Colonic mucosa (tissue), 4 donors: ENCODE measurements around the gene VWA5B1. TPM values are rescaled to one million over a fixed set of nuclear protein-coding genes. Genes with fewer than 3 reads are reported as not detected.

Experiments
- DNase-seq: peaks from one replicate; pipeline ENCODE4 v3.0.0-alpha.2; 2020
- H3K27ac ChIP-seq: fragments of 200-600 bp; one replicate; pipeline ENCODE4 v1.8.0; 2021
- H3K27me3 ChIP-seq: fragments of 200-600 bp; one replicate; pipeline ENCODE4 v1.8.0; 2021
- H3K36me3 ChIP-seq: fragments of 200-600 bp; one replicate; pipeline ENCODE4 v1.8.0; 2021
- H3K4me1 ChIP-seq: fragments of 200-600 bp; one replicate; pipeline ENCODE4 v1.8.0; 2021; ENCODE audit warnings: mild to moderate bottlenecking
- H3K4me3 ChIP-seq: fragments of 200-600 bp; one replicate; pipeline ENCODE4 v1.8.0; 2021
- H3K9ac ChIP-seq, 2 donors: one replicate each; pipeline ENCODE4 v1.7.0; 2013; ENCODE audit warnings: control low read depth in 2 of 2, low read depth in 2 of 2, low read length in 2 of 2
- H3K9me3 ChIP-seq: fragments of 200-600 bp; one replicate; pipeline ENCODE4 v1.8.0; 2021
- CTCF ChIP-seq: fragments of 200-600 bp; IDR thresholded peaks from one replicate; pipeline ENCODE4 v1.8.0; 2022; ENCODE audit warnings: antibody characterized with exemption, mild to moderate bottlenecking
- intact Hi-C: fragments of 100-400 bp; cut with DNase I; formaldehyde crosslinking; loops from one replicate; pipeline ENCODE4 v1.14.1; 2022
- total RNA-seq, 2 donors: library from RNA; stranded (reverse); fragmentation: NEBNext Ultra II Directional in 1 of 2; extraction: Animal tissue kit (Norgen Biotek cat#: 25700) in 1 of 2; gene quantifications; one replicate each; pipeline ENCODE4 v1.2.1, GENCODE V29; 2021
- donor health status: healthy.
- donor health status: DM: no; HTN: no; CAD: no.
- donor health status: DM: no; HTN: no; CAD: no.

The VWA5B1 gene
- total RNA-seq, 2 donors from 2014 or later, result 0.29 to 0.30 TPM

GRCh38 chr1:20349561-20349960 is 58.9 kb downstream of the VWA5B1 start:
- H3K27ac ChIP-seq, result no peak overlapping the region
- H3K36me3 ChIP-seq, result no peaks in the 10 kb centered on the region
- DNase-seq, result no peak
- intact Hi-C loops, result no loop called here
- no peaks in the 10 kb centered on the region for H3K4me1 ChIP-seq
- no peaks in the 10 kb centered on the region for H3K27me3 ChIP-seq
- no peak for TF ChIP-seq CTCF
- no peaks in the 10 kb centered on the region for H3K9me3 ChIP-seq
- no peak overlapping the region for H3K4me3 ChIP-seq
- H3K9ac ChIP-seq, result no peak overlapping the region

GRCh38 chr1:20349971-20350370 is 59.3 kb downstream of the VWA5B1 start:
- no peaks in the 10 kb centered on the region for H3K27me3 ChIP-seq
- no peaks in the 10 kb centered on the region for H3K9me3 ChIP-seq
- no peaks in the 10 kb centered on the region for H3K4me1 ChIP-seq
- intact Hi-C loops, result no loop called here
- TF ChIP-seq CTCF, result no peak
- H3K36me3 ChIP-seq, result no peaks in the 10 kb centered on the region
- no peak for DNase-seq
- H3K4me3 ChIP-seq, result no peak overlapping the region
- no peak overlapping the region for H3K27ac ChIP-seq
- H3K9ac ChIP-seq, result no peak overlapping the region

GRCh38 chr1:20350421-20350820 is 59.7 kb downstream of the VWA5B1 start:
- intact Hi-C loops, result no loop called here
- no peaks in the 10 kb centered on the region for H3K4me1 ChIP-seq
- H3K36me3 ChIP-seq, result no peaks in the 10 kb centered on the region
- H3K9me3 ChIP-seq, result no peaks in the 10 kb centered on the region
- no peak overlapping the region for H3K4me3 ChIP-seq
- TF ChIP-seq CTCF, result no peak
- no peak for DNase-seq
- H3K9ac ChIP-seq, result no peak overlapping the region
- H3K27ac ChIP-seq, result no peak overlapping the region
- H3K27me3 ChIP-seq, result no peaks in the 10 kb centered on the region

DNA sequence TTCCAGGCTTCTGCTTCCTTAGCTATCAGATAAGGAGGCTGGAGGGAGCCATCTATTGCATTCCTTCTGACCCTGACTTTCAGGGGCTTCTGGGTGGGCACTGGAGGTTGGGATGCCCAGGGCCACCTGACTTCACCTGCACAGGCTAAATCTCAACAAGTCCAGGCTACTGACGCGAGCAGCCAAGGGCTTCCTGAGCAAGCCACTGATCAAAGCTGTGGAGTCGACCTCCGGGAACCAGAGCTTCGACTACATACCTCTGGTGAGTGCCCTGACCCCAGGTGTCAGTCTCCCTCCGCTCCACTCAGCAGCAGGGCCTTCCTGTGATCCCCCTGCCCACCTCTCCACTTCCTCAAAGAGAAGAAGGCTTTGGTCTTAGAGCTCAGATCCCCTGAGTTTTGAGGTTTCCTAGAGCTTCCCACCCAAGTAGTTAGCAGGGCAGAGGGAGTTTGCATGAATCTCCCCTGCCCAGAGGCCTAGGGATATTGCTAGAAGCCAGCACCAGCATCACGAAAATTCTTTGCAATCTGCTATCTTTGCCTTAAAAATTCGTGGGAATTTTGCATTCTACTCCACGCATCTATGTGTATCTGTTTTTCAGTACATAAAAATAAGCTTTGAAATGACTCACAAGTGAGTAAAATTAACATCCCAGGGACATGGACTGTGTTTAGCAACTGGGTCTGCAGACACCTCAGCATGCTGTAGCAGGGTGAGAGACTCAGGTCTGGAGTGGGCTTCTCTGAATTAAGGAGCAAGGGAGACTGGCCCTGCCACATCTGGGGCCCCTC is 61.4 kb downstream of the VWA5B1 start:
- H3K9ac ChIP-seq, result no peak overlapping the region
- no peaks in the 10 kb centered on the region for H3K27me3 ChIP-seq
- no peaks in the 10 kb centered on the region for H3K36me3 ChIP-seq
- no peak overlapping the region for H3K27ac ChIP-seq
- DNase-seq, result no peak
- no peaks in the 10 kb centered on the region for H3K9me3 ChIP-seq
- H3K4me1 ChIP-seq, result no peaks in the 10 kb centered on the region
- intact Hi-C loops, result no loop called here
- no peak for TF ChIP-seq CTCF
- no peak overlapping the region for H3K4me3 ChIP-seq

DNA sequence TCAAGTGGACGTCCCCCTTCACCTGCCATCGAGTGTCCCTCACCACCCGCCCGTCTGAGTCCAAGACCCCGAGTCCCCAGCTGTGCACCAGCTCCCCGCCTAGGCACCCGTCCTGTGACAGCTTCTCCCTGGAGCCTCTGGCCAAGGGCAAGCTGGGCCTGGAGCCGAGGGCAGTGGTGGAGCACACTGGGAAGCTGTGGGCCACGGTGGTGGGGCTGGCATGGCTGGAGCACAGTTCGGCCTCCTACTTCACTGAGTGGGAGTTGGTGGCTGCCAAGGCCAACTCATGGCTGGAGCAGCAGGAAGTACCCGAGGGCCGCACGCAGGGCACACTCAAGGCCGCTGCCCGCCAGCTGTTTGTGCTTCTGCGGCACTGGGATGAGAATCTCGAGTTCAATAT is 63.2 kb downstream of the VWA5B1 start:
- TF ChIP-seq CTCF, result no peak
- Histone ChIP-seq H3K9me3 (no peaks in the 10 kb centered on the region), H3K4me1 (peaks cover 4% of the 10 kb centered on the region), H3K27ac (no peak overlapping the region), H3K9ac (no peak overlapping the region), H3K27me3 (no peaks in the 10 kb centered on the region), H3K36me3 (no peaks in the 10 kb centered on the region), H3K4me3 (no peak overlapping the region)
- DNase-seq, result no peak
- intact Hi-C loops, result no loop called here
